NCI-H1105 treated with DMSO at 0.1 percent for 48 hours (cell line): ENCODE data around the gene STX1A.

Experiments used
- DNase-seq: peaks from one replicate; lab custom pipeline; 2025; lab: John Stamatoyannopoulos, UW

The STX1A gene

DNA sequence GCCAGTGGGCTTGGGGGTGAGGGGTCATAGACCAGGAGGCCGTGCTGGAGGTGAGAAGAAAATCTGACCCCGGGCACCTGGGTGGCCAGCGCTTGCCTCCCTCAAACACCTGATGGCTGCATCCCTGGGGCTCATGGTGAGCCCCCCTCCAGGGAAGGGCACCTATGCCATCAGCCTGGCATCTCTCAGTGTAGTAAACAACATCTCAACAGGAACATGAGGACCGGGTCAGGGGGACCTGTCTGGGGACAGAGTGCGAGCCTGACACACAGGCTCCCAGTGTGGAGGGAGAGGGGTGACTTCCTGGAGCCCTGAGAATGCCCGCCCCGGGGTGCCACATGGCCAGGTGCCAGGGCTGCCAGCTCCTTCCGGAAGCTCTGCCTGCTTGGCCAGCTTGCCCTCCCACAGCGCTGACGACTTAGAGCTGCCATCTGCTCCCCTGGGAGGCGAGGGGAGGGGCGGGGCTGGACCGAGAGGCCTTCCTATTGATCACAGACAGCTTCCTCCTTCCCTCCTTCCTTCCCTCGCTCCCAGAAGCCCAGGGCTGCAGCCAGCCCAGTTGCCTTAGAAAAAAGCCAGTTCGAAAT, 12.3 kb downstream of the STX1A start:
- DNase-seq = peak; percentile 46

DNA sequence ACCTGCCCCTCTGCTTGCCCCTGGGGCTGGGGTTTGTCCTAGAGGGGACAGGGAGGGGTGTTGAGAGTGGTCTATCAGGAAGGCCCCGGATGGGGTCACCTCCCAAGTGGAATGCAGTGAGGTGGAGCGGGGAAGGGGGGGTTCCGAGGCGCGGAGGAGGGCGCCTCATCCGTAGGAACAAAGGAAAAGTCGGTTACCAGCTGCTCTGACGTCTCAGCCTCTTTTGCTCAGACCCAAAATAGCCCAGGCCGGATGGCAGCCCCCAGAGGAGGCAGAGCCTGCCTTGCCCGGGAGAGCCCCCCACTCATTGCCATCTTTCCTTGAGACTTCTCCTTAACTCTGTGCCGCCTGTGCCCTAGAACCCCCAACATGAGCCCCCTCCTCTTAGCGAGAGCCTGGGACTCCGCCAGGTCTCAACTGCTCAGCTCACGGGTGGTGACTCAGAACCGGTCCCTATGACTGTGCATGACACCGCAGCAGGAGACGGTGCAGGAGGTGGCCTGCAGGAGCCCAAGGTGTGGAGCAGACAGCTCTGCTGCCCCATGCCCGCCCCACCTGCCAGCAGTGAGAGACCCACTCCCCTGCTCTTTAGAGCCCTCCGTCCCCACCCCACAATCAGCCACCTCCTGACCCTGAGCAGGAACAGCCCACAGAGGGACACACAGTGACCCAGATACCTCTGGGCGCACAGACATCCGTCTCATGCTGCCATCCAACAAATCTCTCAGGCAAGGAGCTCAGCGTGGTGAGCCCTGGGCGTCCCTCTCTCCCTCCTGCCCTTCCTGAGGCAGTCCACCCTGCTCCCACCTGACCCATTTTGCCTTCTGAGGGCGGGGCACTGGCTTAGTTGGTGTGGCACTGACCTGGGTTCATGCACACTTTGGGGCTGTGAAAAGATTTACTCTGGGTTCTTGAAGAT, 13.1 kb downstream of the STX1A start:
- no peak for DNase-seq

DNA sequence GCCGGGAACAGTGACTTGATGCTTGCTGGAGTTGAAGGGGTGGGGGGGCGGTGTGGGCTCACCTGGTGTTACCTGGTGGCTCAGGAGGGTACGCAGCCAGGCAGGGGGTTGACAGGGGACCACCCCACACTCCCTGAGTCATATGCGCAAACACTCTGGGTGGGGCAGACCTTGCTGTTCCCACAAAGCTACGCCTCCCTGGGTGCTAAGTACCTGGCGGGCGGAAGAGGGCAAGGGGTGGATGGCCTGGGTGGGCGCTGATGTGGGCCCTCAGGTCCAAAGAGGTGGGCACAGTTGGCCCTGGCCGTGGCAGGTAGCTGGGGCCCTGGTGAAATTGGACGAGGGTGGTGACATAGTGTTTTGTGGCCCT, 13.9 kb downstream of the STX1A start:
- DNase-seq = no peak

DNA sequence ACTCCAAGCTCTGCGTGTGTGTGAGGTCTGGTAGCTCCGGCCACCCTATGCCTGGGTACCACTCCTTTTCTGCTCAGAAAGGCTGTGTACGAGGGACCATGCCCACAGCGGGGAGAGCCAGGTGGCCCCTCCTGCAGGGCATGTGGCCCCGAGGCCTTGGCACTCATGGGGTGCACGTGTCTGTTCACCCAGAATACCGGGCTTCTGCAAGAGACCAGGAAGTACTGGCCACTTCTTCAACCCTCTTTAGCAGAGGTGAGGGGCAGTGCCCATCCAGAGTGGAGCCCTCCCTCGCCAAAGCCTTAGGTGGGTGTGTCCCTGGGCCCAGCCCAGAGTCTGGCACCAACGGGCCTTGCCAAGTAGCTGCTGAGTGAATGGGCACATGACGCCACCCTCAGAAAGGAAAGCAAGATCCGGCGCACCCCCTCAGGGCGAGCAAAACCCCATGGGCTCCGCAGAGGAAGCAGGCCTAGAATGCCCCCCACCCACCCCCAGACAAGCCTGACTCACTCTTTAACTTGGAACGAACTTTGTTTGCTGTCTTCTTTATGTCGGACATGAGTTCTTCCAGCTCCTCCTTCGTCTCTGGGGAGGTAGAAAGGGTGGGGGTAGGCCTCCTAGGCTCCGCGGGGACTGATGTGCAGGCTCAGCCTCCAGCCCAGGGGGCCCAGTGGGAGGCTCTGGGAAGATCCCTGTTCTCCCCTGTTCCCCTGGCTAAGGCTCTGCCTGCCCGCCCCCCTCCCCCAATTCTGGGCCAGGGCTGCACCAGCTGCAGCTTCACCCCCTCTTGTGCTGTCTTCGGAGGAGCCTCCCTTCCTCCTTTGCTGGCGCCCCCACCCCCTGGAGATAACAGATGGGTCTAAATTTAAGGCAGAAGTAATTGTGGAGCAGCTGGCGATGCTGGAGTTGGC, 14.6 kb downstream of the STX1A start:
- DNase-seq = no peak

DNA sequence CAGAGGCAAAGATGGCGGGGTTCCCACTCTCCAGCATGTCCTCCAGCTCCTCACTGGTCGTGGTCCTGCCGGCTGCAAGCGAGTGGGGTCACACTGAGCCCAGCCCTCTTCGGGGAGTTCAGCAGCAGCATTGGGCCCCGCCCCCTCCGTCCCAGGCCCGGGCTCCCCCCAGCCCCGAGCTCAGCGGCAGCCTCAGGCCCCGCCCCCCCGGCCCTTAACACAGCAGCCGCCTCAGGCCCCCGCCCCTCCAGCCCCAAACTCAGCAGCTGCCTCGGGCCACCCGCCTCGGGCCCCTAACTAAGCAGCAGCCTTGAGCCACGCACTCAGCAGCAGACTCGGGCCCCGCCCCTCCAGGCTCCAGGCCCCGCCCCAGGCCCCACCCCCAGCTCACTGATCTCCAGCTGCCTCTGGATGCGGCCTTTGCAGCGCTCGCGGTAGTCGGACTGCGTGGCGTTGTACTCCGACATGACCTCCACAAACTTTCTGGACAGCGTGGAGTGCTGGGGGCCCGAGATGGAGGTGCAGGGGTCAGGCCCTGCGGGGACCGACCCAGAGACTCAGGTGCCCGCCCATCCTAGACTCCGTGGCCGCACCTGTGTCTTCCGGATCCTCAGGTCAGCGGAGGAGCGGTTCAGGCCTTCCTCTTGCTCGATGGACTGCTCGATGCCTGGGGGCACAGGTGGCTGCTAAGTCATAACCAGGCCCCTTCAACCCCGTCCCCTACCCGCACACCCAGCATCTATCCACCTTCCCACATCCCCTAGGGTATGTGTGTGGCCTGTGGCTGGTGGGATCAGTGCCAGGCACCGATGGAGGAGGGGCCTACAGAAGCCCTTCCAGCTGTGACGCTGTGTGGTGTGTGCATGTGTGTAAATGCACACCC, 15.5 kb downstream of the STX1A start:
- DNase-seq = no peak

DNA sequence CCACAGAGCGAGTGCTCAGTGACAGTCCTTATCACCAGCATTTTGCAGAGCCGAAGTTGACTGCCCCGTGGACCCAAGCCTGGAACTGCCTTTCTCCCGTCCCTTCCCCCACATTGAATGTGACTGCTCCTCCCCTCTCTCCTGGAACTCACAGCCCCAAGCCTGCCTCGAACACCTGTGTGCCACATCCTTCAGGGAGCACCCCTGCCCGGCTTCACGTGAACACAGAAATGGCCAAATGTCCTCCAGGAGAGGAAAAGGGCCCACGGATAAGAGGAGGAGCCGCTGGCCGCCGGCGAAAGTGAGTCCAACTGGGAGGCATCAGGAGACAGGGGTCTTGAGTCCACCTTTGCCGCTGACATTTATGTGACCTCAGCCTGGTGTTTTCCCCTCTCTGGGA, 16.2 kb downstream of the STX1A start:
- no peak for DNase-seq

DNA sequence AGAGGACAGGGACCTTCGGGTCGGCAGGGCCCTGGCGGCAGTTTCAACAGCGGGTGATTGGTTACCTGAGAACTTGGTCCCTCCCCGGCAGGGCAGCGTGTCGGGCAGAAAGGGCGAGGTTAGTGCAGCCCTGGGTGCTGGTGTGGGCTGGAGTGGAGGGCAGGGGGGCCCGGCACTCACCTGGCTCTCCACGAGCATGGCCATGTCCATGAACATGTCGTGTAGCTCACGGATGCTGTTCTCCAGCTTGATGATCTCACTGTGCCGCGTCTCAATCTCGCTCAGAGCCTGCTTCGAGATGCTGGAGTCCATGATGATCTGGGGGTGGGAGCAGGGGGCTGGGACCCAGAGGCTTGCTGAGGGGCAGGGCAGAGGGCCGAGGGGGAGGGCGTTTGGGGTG, 16.8 kb downstream of the STX1A start:
- DNase-seq = no peak

DNA sequence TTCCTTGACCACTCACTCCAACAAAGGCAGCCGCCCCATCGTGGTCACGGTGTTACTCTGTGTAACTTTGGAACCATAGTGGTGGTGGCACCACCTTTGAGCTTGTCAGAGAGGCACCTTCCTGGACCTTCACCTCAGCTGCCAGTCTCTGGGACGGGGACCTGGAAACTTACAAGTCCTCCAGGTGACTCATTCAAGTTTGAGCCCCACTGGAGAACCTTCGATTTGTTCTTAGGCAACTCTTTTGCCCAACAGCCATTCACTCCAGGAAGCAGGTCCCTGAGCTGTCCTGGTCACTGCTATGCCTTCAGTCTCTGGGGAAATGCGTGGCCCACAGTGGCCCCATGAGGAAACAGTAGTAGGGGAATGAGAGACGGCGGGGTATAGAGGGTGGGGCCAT, 17.2 kb downstream of the STX1A start:
- DNase-seq = no peak

DNA sequence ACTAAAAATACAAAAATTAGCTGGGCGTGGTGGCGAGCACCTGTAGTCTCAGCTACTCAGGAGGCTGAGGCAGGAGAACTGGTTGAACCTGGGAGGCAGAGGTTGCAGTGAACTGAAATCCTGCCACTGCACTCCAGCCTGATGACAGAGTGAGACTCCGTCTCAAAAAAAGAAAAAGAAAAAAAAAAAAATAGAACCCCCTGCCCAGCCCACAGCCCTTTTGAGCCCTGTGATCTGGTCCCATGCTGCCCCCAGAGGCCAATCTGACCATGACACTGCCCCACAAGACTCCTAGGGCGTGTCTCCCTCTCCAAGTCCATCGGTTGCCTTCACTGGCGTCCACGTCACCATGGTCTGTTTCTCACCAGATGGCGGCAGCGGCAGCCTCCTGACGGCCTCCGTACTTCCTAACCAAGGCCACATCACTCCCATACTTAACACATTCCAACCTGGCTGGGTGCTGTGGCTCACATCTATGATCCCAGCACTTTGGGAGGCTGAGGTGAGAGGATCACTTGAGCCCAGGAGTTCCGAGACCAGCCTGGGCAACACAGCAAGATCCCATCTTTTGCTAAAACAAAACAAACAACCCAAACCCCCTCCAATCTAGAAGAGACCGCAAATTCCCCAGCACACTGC, 18.0 kb downstream of the STX1A start:
- no peak for DNase-seq

DNA sequence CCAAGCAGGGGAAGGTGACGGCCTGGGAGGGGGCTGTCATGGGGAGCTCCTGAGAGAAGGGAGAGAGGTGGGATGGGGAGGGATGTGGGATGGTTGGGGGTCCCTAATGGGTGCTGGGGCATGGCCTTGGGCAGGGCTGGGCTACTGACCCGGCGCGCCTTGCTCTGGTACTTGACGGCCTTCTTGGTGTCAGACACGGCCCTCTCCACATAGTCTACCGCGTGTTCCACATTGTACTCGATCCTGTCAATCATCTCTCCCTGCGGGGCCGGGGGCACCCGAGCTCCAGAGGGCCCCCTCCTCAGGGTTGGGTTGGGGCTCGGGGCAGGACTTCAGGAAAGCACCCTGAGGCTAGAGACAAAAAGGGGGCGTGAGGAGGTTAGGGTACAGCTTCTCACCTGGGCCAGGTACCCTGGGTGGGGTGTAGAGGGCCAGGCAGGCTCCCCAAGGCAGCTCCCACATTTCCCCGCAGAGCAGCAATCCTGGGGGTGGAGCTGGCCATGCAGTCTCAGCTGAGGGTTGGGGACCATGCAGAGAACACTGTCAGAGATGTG, 18.8 kb downstream of the STX1A start:
- no peak for DNase-seq

DNA sequence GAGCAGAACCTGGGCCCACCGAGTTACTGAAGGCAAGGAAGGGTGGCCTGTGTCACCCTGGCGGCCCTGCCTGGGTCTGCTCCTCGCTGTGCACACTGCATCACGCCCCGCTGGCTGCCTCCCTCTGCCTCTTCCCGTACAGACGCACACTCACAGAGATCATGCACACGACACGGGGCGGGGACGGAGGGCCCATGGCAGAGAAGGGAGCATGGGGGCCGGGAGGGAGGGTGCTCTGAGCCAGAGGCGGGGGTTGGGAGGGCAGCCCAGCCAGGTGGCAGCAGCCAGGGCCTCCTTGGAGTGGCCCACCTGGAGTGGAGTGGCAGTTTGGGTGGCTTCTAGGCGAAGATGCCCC, 19.4 kb downstream of the STX1A start:
- DNase-seq = no peak

DNA sequence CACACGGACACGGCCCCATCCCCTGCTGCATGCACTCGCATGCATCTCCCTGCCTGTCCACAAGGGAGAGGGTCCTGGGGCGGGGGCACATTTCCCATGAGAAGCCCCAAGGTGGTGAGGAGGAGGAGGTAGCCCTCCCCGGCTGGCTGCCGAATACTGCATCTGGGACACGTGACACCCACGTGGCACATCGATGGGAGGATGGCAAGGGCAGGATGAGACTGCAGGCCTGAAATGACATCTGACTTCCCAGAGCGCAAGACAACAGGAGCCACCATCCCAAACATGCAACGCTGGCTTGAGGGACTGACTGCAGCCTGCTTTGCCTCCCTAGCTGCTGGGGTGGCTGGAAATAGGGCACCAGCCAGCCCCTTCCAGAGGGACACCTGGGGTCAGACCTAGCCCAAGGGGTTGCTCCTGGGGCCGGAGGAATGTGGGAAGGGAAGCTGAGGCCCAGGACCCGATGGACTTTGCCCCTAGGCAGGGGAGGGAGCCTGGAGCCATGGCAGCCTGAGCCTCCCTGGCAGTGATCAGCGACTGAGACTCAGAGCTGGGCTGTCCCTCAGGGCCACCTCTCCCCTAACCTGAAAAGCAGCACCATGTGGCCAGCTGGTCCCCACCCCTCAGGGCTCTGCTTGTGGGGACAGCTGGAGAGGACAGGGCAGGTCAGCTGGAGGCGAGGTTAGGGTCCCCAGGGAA, 19.9 kb downstream of the STX1A start:
- DNase-seq = no peak

DNA sequence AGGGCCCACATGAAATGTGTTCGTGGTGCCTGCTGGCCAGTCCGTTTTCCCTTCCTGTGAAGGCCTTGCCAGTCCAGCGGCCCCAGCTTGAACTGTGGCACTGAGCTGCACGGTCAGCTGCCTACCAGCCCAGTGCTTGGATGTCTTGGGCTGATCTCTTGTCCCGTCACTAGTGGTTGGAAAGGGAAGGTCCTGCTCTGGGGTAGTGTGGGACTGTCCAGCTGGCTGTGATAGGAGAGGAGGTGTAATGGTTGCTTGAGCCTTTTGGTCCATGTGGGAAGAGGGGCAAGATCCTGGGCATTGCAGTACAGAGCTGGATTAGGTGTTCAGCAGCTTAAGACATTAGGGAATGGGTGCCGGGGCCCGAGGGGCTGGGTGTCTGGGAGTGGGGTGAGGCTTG, 21.1 kb downstream of the STX1A start:
- no peak for DNase-seq

DNA sequence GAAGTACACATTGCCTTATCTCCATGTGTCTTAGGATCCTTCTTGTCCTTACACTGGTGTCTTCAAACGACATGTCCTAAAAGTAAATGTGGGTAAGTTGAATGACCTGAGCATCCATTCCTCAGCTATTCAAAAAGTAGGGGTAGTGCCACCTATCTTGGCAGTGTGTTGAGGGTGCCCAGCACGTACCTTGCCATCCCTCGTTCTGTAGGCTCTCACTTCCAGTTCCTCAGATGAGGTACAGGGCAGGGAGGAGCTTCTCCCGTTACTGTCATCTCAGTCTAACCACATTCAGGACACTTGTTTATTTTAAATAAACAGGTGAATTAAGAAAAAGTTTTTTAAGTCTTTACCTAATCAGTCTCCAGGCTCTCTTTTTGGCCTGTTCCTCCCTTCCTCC, 23.1 kb downstream of the STX1A start:
- DNase-seq = no peak

DNA sequence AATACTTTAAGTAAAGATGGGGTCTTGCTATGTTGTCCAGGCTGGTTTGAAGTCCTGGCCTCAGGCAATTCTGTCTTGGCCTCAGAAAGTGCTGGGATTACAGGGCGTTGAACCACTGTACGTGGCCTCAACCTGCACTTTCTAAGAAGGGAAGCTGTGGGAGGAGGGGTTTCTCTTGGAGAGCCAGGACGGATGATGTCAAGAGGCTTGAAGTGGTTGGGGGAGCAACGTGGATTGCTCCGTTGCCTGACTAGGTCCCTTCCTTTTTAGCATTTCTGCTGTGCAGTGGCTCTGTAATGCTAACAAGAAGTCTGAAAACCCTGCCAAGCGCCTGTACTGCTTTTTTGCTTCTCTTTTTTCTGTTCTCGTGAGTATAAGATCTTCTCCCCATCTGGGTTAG, 28.8 kb downstream of the STX1A start:
- no peak for DNase-seq

DNA sequence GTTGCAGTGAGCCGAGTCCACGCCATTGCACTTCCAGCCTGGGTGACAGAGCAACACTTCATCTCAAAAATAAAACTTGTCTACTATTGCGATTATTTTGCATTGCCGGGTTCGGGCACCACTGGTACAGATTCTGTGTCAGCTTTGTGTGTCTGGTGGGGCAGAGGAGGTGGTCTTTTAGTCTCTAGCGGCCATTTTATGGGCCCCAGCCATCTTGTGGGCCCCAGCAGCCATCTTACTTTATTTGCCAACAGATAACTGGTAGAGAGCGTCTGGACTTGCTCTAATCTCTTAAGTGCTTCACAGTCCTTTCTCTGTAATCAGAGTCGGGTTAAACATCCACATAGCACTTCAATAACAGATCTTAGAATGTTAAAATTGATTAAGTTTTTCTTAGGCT, 31.2 kb downstream of the STX1A start:
- DNase-seq = no peak

DNA sequence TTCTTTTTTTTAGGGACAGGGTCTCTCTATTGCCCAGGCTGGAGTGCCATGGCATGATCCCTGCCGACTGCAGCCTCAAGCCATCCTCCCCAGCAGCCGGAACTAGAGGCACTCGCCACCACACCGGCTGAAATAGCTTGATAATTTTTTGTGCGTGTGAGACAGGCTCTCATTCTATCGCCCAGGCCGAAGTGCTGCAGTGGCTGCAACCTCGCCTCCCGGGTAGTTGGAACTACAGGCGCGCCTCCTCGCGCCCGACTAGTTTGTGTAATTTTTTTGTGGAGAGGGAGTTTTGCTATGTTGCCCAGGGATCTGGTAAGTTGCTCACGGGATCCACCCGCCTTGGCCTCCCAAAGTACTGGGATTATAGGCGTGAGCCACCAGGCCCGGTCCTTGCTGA, 34.2 kb downstream of the STX1A start:
- no peak for DNase-seq

DNA sequence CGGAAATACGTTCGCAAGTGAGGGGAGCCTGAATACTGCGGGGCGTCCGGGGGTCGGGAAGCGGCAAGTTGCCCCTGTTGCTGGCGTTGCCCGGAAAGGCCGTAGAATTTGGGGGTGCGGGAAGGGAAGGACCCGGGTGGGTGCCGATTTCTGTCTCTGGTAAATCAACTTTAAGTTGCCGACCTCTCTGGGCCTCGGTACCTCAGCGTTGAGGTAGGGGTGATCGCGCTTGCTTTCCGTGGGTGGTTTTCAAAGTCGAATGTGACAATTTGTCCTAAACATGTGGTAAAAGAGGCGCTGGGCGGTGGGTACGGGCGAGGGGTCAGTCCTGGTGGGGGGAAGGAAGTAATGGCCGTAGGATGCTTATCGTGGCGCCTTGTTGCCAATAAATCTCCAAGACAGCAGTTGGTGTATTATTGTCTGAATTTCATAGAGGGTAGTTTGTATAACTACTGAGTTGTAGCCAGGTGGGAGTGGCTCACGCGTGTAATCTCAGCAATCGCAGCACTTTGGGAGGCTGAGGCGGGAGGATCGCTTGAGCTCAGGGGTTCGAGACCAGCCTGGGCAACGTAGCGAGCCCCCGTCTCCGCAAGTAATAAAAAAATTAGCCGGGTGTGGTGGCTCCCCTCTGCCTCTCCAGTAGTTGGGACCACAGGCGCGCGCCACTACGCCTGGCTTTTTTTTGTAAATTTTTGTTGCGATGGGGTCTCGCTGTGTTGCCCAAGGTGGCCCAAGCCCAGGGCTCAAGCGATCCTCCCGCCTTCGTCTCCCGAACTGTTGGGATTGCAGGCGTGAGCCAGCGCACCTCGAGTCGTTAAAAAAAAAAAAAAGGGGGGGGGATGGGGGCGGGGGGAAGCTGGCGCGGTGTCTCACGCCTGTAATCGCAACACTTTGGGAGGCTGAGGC, 35.4 kb downstream of the STX1A start:
- peak; percentile 11 for DNase-seq

DNA sequence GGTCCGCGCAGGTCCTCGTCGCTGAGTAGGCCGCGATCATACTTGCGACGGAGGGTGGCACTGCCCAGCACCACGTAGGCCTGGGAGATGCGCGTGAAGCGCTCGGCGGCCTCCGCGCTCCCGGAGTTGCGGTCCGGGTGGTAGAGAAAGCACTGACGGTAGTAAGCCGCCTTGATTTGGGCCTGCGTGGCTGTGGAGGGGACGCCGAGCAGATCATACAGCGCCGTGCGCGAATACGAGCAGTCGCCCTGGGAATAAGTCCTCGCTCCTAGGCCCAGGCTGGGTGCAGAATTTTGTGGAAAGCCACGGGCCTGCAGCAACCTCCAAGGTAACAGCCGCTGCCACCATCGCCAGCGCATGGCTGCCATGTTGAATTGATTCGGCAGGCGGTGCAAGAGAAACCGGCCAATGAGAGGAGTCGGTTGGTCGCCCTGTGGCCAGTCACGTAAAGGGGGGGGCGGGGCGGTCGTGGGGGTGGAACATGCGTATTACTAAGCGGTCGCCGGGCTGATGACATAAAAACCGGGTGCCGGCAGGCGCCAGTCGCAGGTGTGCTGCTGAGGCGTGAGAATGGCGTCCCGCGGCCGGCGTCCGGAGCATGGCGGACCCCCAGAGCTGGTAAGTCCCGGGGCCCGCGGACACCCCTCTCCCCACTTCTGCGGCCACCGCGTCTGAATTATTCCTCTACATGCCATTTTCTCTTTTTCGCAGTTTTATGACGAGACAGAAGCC, 36.2 kb downstream of the STX1A start, which contains the start of the genes BUD23 and DNAJC30:
Gene BUD23 (plus strand): TSS at position 542 of the 732 bp plus-strand sequence. CDS start 29 bp downstream, at position 571.
Gene DNAJC30 (minus strand): TSS at position 398 of the 732 bp plus-strand sequence. CDS start 30 bp downstream, at position 368.
- peak; percentile 92 for DNase-seq
